ENCODE measurements around the gene POLR2B.
"Not testable (repeated sequence)": the region's sequence is repeated elsewhere in the genome, so short reads cannot be mapped to it uniquely, and the experiment has no call there.

Gene POLR2B

GRCh38 chr4:57059890-57060716, 81.4 kb downstream of the POLR2B start:
- Mint-ChIP-seq H3K4me1 (no peaks in the 10 kb centered on the region), H3K27ac (no peak overlapping the region), H3K36me3 (no peaks in the 10 kb centered on the region), H3K4me3 (no peak overlapping the region), H3K9me3 (no peaks in the 10 kb centered on the region)
- no peak for DNase-seq (ENCODE audit: low spot score in 2 of 2)
- ATAC-seq, result no peak

- not testable (repeated sequence) for H3K9me3 Mint-ChIP-seq; ATAC-seq; DNase-seq (ENCODE audit: low spot score in 2 of 2); H3K36me3 Mint-ChIP-seq; H3K27ac Mint-ChIP-seq; H3K4me3 Mint-ChIP-seq; H3K4me1 Mint-ChIP-seq
These were observed 82.0 kb downstream of the POLR2B start for GRCh38 chr4:57060717-57061067.

- no peaks in the 10 kb centered on the region for H3K36me3 Mint-ChIP-seq
These were observed 82.7 kb downstream of the POLR2B start for GRCh38 chr4:57061395-57061794.

GRCh38 chr4:57063518-57063917, 84.8 kb downstream of the POLR2B start:
- no peak for DNase-seq (ENCODE audit: low spot score in 2 of 2)
- Mint-ChIP-seq H3K9me3 (no peaks in the 10 kb centered on the region), H3K27ac (no peak overlapping the region), H3K4me1 (no peaks in the 10 kb centered on the region), H3K36me3 (no peaks in the 10 kb centered on the region), H3K4me3 (no peak overlapping the region)
- ATAC-seq, result no peak

More at GRCh38 chr4:57061395-57061794, 82.7 kb downstream of the POLR2B start:
- Mint-ChIP-seq H3K4me3 (no peak overlapping the region), H3K9me3 (no peaks in the 10 kb centered on the region), H3K4me1 (no peaks in the 10 kb centered on the region), H3K27ac (no peak overlapping the region)
- ATAC-seq, result no peak
- no peak for DNase-seq (ENCODE audit: low spot score in 2 of 2)

GRCh38 chr4:57064120-57064519, 85.4 kb downstream of the POLR2B start:
- ATAC-seq (no peak), DNase-seq (ENCODE audit: low spot score in 2 of 2) (no peak)
- H3K27ac Mint-ChIP-seq, result no peak overlapping the region
- H3K4me1 Mint-ChIP-seq, result no peaks in the 10 kb centered on the region
- no peaks in the 10 kb centered on the region for H3K36me3 Mint-ChIP-seq
- no peaks in the 10 kb centered on the region for H3K9me3 Mint-ChIP-seq
- H3K4me3 Mint-ChIP-seq, result no peak overlapping the region

GRCh38 chr4:57064811-57065711, 86.4 kb downstream of the POLR2B start:
- no peak for DNase-seq (ENCODE audit: low spot score in 2 of 2)
- no peaks in the 10 kb centered on the region for H3K36me3 Mint-ChIP-seq
- no peak for ATAC-seq
- H3K9me3 Mint-ChIP-seq, result no peaks in the 10 kb centered on the region
- no peaks in the 10 kb centered on the region for H3K4me1 Mint-ChIP-seq
- H3K27ac Mint-ChIP-seq, result no peak overlapping the region
- H3K4me3 Mint-ChIP-seq, result no peak overlapping the region

- Mint-ChIP-seq H3K9me3 (no peaks in the 10 kb centered on the region), H3K27ac (no peak overlapping the region), H3K4me1 (no peaks in the 10 kb centered on the region), H3K4me3 (no peak overlapping the region), H3K36me3 (no peaks in the 10 kb centered on the region)
- DNase-seq (ENCODE audit: low spot score in 2 of 2) (no peak), ATAC-seq (no peak)
These were observed 87.2 kb downstream of the POLR2B start for GRCh38 chr4:57065730-57066482.

- Mint-ChIP-seq H3K36me3 (no peaks in the 10 kb centered on the region), H3K9me3 (no peaks in the 10 kb centered on the region), H3K4me3 (no peak overlapping the region), H3K4me1 (no peaks in the 10 kb centered on the region), H3K27ac (no peak overlapping the region)
- no peak for DNase-seq (ENCODE audit: low spot score in 2 of 2)
- no peak for ATAC-seq
These were observed 89.7 kb downstream of the POLR2B start for GRCh38 chr4:57068237-57068981.

GRCh38 chr4:57070461-57070860, 91.8 kb downstream of the POLR2B start:
- Mint-ChIP-seq H3K27ac (no peak overlapping the region), H3K4me3 (no peak overlapping the region), H3K4me1 (no peaks in the 10 kb centered on the region), H3K36me3 (no peaks in the 10 kb centered on the region), H3K9me3 (no peaks in the 10 kb centered on the region)
- ATAC-seq (no peak), DNase-seq (ENCODE audit: low spot score in 2 of 2) (no peak)

GRCh38 chr4:57071326-57071725, 92.6 kb downstream of the POLR2B start:
- DNase-seq (ENCODE audit: low spot score in 2 of 2) (no peak), ATAC-seq (no peak)
- no peaks in the 10 kb centered on the region for H3K36me3 Mint-ChIP-seq
- H3K4me3 Mint-ChIP-seq, result no peak overlapping the region
- no peaks in the 10 kb centered on the region for H3K9me3 Mint-ChIP-seq
- H3K4me1 Mint-ChIP-seq, result no peaks in the 10 kb centered on the region
- H3K27ac Mint-ChIP-seq, result no peak overlapping the region

GRCh38 chr4:57073559-57073958, 94.9 kb downstream of the POLR2B start:
- ATAC-seq (no peak), DNase-seq (ENCODE audit: low spot score in 2 of 2) (no peak)
- Mint-ChIP-seq H3K36me3 (no peaks in the 10 kb centered on the region), H3K4me3 (no peak overlapping the region), H3K9me3 (no peaks in the 10 kb centered on the region), H3K27ac (no peak overlapping the region), H3K4me1 (no peaks in the 10 kb centered on the region)

GRCh38 chr4:57074744-57075143, 96.0 kb downstream of the POLR2B start:
- no peak for ATAC-seq
- DNase-seq (ENCODE audit: low spot score in 2 of 2), result no peak
- Mint-ChIP-seq H3K4me1 (no peaks in the 10 kb centered on the region), H3K4me3 (no peak overlapping the region), H3K9me3 (no peaks in the 10 kb centered on the region), H3K27ac (no peak overlapping the region), H3K36me3 (no peaks in the 10 kb centered on the region)

- H3K4me3 Mint-ChIP-seq, result no peak overlapping the region
- no peaks in the 10 kb centered on the region for H3K36me3 Mint-ChIP-seq
- DNase-seq (ENCODE audit: low spot score in 2 of 2) (no peak), ATAC-seq (no peak)
- H3K27ac Mint-ChIP-seq, result no peak overlapping the region
- no peaks in the 10 kb centered on the region for H3K9me3 Mint-ChIP-seq
- no peaks in the 10 kb centered on the region for H3K4me1 Mint-ChIP-seq
These were observed 96.7 kb downstream of the POLR2B start for GRCh38 chr4:57075367-57075766.

- Mint-ChIP-seq H3K9me3 (no peaks in the 10 kb centered on the region), H3K36me3 (no peaks in the 10 kb centered on the region), H3K4me3 (no peak overlapping the region), H3K4me1 (no peaks in the 10 kb centered on the region), H3K27ac (no peak overlapping the region)
- ATAC-seq (no peak), DNase-seq (ENCODE audit: low spot score in 2 of 2) (no peak)
These were observed 98.0 kb downstream of the POLR2B start for GRCh38 chr4:57076646-57077045.

Measured in stimulated activated effector memory CD8-positive, alpha-beta T cell treated with anti-CD3 and anti-CD28 coated beads, Interleukin-12 subunit alpha, Interleukin-12 subunit beta, amount 100 ng/mL, for 72 hours (primary cell).